Hematopoietic multipotent progenitor cell treated with erythropoietin and hydrocortisone succinate and interleukin-3 and kit ligand, for 17 days (in vitro differentiated cells): ENCODE results near the gene TRIO.

Source experiments
- DNase-seq: peaks from one replicate; pipeline ENCODE4 v3.0.0-alpha.2; 2015; ENCODE audit warnings: low spot score

Gene TRIO

GRCh38 chr5:14123551-14123950 is 19.6 kb upstream of the TRIO start:
- no peak for DNase-seq

- no peak for DNase-seq
Measured at GRCh38 chr5:14123974-14124482, 19.1 kb upstream of the TRIO start.

GRCh38 chr5:14125262-14125661 is 17.9 kb upstream of the TRIO start:
- DNase-seq, result no peak

GRCh38 chr5:14127587-14127986 is 15.6 kb upstream of the TRIO start:
- DNase-seq, result no peak

DNA sequence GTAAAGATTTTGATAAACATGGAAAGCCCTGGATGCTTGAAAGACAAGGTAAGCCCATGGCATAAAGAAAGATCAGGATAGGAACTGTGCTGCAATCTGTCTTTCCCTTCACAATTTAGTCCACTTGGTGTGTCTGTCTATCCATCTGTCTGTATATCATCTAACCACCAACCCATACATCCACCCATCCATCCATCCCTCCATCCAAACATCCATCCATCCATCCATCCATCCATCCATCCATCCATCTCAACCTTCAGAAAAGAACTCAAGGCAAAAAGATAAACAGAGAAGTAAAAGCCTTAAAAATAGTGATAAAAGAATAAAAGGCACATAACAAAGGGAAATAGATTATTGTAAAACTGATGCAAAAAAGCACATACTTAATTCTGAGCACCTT is 15.1 kb upstream of the TRIO start:
- DNase-seq, result no peak

DNA sequence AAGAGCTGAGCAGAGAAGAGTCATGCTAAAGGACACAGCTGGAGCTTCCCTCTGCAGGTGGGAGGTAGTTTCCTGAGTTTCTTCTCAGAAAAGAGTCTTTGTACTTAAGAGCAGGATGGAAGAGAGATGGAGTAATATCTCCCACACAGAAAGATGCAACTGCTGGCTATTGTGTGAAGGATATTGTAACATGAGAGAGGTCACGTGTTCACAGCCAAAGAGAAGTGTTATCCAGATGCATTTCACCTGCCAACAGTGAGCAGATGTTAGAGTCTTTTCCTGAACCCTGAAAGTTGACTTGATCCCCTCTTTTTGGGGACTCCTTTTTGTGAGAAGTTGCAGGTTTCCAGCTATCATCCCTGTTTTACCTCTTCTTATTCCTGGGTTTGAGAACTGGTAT is 14.0 kb upstream of the TRIO start:
- no peak for DNase-seq

GRCh38 chr5:14131855-14132503 is 11.2 kb upstream of the TRIO start:
- DNase-seq, result no peak

- DNase-seq, result no peak
Measured at GRCh38 chr5:14133394-14133793, 9.7 kb upstream of the TRIO start.

- no peak for DNase-seq
Measured at GRCh38 chr5:14134083-14134482, 9.1 kb upstream of the TRIO start.

DNA sequence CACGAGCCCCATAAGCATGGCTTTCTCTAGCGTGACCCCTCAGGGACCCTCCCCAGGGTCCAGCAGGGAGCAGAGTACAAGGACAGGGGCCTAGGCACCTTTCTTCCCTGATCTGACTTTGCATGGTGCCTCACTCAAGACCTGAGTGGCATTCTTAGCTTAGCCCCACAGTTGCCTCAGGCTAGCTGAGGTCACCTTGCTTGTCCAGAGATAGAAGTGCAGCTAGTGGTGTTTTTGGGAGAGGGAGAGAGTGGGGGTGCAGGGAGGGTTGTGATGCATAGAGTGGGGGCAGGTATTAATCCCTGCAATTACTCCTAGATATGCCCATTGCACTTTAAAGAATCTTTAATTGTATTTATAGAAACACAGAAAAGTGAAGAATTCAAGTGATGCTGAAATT is 8.4 kb upstream of the TRIO start:
- DNase-seq, result no peak

- no peak for DNase-seq
Measured at GRCh38 chr5:14135621-14136020, 7.5 kb upstream of the TRIO start.

- no peak for DNase-seq
Measured at GRCh38 chr5:14136228-14136627, 6.9 kb upstream of the TRIO start.

DNA sequence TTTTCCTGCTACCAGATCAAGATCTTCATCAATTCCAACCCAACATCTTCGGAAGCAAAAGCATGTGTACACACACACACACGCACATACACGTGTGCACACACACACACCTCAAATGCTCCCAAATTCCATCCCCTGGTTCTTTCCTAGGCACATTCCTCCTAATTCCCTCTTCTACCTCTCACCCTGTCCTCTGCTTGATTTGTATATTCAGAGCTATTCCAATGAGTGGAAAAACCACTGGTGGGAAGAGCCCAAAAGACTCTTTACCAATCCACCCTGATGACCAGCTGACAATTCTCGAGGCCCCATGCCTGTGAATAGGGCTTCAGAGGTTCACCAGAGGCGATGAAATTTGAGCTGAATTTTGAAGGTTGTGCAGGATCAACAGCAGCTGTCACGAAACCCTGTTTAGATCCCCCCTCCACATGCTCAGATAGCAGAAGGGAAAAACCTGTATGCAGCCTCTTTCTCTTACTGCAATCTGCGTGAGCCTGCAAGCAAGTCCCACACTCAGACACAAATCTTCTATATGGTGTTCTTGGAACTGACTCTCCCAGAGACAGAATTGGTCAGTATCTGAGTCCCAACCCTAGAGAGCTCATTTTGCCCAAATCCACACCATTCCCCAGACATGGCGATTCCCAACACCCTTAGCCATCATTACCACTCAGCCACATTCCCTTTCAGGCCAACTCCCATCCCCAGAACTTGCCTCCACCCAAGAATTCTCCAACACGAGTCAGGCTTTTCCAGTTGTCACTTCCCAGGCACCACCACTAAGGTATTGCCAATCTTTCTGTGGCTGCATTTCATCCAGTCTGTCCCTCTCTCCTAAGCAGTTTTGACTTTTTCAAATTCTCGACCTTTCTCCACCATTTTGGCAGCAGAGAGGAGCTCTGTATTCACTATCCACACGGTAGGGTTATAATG is 4.3 kb upstream of the TRIO start:
- DNase-seq, result no peak

DNA sequence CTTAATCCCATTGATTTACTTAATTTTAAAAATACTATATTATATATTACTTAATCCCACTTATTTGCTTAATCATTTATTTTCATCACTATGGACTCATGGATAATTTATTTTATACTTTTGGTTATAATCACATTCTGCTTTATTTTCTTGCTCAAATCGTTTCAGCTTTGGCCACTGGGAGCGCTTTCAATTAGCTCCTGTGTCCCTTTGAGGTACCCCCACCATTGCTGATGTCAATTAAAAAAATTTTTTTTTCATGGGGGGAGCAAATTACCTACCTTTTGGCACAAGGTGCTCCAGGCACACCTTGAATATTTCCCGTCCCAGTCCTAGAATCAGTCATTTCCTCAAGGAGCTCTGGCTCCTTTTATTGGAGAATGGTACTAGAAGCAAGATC is 1.4 kb upstream of the TRIO start:
- DNase-seq, result no peak

- DNase-seq, result no peak
Measured at GRCh38 chr5:14142202-14142826, 828 bp upstream of the TRIO start.

- DNase-seq, result no peak
Measured at GRCh38 chr5:14143546-14143840, 351 bp downstream of the TRIO start.

DNA sequence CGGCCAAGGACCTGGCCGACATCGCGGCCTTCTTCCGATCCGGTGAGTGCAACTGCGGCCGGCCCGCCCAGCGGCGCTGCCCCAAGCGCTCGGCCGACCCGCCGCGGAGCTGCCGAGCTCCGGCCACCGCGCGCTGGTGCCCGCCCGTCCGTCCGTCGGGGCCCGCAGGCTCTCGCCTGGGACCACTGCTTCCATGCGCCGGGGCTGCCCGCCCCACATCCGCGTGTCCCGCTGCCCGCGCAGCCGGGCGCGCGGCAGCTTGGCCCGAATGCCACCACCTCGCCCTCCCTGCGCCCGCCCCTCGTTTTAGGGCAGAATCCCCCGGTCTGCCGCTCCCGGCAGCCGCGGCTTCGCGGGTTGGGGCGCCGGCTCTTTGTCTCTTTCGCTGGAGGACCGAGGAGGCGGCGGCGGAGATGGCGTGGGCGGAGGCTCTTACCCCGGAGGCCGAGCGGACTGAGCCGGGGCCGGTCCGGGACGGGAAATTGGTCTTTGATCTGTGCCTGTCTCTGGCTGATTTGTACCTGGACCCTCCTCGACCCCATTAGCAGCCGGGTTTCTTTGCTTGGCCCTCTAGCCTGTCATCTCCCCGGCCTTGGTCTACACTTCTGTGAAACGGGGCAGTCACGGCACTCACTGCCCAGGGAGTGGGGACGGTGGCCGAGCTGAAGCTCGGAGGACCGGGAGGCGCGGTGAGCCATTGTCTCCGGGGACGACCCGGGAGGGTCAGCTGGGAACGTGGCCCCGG is 871 bp downstream of the TRIO start:
- no peak for DNase-seq

DNA sequence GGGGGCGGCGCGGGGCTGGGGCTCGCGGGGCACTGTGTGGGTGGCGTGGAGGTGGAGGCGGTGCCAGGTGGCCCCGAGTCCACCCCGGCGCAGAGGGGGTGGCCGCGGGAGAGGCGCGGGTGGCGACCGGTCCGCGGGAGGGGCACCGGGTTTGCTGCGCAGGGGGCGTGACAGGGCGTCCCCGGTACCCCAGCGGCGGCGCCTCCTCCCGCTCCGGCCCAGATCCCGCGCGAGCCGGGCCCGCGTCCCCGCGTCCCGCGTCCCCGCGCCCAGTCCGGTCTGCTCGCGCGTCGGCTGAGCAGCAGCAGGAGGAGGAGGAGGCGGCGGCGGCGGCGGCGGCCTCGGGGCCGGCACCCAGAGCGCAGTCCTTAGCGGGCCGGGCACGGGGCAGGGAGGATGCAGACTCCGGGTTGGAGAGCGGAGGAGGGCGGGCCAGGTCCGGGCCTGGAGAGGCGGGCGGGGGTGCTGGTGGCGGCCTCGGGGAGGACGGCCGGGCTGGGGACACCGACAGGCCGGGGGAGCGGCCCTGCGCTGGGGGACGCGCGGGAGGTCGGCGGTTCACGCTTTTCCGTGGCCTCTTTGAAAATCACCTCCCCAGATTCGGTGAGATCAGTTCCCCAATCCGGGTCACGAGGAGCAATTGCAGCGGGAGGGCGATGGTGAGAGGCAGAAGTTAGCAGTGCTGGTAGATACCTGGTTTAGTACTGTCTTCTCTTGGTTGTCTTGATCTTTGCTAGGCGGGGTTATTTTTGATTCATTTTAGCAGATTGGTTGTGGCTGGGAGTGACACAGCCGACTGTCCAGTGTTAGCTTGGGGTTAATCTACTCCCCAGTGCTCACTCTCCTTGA is 1.7 kb downstream of the TRIO start:
- no peak for DNase-seq

- no peak for DNase-seq
Measured at GRCh38 chr5:14145435-14146334, 2.5 kb downstream of the TRIO start.

DNA sequence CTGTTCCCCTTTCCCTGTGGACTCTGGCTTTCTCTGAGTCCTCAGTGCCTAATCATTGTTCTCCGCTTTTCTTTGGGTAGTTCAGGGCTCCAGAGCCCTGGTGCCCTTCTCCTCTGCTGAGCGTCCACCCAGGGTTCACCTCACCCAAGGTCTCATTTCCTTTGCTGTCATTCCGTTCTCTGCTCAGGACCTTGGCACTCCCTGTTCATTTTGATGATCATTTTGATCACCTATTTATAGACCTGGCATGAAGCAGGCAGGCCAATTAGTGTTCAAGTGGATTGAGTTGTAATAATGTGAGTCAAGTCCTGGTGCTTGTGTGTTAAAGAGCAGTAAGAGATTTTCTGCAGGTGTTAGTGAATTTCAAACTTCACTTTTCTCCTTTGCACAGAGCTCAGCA is 3.6 kb downstream of the TRIO start:
- DNase-seq, result no peak
